Measurements from ENCODE around the gene CNMD.

The CNMD gene

DNA sequence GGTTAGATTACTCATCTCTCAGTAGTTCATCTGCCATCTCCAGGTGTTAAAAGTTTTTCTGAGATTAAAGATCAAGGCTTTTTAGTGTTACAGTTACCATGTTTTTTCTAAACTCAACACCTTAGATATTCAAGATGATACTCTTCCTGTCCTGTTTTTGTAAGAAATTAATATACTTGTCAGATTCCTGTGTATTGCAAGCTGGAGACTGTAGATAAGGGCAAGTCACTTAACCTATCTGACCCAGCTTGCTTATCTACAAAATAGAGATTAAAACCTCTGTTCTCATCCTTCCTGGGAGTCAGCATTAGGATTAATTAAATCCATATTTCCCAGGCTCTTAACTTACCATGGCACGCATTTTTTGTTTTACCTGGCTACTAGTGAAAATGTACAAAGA lies 61.8 kb downstream of the CNMD start:
- no peak for DNase-seq (ENCODE audit: low read depth)

DNA sequence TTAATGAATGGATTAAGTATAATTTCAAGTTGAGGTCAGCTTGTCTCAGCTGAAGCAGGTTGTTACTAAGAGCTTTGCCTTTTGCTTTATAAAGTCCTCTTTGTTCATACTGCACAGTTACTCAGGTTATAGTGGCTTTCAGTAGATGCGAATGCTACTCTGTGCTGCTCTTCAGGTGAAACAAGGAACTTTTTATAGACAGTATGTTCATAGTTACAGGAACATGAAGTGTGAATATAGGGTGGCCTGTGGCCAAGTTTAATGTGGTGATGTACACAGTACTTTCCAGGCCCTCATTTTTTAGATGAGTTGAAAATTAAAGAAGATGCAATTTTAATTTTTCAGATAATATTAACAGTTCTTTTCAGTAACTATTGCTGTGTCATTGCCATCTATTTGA lies 66.2 kb downstream of the CNMD start:
- DNase-seq (ENCODE audit: low read depth), result no peak

DNA sequence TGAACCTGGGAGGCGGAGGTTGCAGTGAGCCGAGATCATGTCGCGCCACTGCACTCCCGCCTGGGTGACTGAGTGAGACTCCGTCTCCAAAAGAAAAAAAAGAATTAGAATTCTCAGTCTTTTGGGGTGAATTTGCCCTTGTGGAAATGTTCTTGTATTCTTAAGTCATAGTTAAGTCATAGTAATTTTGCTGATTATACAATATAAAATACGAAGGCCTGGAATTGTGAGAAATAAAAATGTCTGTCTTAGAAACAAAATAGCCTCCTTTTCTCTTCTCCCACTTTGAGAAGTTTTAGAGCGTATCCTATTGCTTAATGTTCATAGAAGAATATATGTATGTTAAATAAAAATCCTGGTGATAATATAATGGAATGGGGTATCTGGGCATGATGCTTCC lies 68.9 kb downstream of the CNMD start:
- no peak for DNase-seq (ENCODE audit: low read depth)

DNA sequence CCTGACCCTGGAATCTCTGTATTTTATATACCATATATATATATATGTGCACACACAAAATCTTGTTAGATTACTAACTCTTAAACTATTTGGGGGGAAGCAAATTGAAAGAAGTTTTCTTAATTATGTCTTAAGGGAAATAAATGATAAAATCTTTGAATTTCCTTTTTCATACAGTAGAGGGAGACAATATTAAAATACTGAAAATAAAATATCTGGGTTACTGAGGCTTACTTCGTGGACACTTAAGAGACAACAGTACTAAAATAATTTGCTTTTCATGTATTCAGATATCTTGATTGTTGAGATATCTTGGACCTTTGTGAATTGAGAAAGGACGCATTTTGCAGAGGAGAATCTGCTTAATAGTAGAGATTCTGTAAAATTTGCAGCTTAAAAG lies 69.9 kb downstream of the CNMD start:
- no peak for DNase-seq (ENCODE audit: low read depth)

DNA sequence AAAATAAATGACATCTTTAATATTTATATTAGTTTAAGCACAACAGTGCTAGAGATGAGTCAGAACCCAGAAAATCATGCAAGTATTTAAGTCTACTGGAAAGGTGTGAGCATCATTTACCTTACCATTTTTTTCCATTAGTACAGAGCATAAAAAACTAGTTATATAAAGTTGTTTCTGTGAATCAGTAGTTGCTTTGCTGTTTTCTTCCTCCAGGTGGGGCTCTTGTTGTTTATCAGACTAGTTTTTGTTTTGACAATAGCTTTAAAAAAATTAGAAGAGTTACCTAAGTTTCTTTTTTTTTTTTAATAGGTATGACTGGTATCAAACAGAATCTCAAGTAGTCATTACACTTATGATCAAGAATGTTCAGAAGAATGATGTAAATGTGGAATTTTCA lies 74.3 kb downstream of the CNMD start:
- no peak for DNase-seq (ENCODE audit: low read depth)

DNA sequence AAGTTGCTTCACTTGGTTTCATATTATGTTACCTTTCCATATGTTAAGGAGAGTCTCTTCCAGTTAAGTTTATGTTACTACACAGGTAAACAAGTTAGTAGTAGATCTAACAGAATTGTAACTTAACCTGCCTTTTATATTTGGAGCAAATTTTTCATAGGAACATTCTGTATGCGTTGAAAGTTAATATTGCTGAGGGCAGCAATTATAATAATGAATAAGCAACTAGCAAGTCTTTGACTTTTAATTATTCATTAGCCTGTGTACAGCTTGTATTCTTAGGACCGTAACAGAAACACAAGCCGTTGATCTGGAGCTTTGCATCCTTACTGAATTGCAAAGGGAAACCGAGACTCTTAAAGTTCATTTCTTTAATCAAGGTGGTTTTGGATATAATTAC lies 75.3 kb downstream of the CNMD start:
- DNase-seq (ENCODE audit: low read depth), result no peak

DNA sequence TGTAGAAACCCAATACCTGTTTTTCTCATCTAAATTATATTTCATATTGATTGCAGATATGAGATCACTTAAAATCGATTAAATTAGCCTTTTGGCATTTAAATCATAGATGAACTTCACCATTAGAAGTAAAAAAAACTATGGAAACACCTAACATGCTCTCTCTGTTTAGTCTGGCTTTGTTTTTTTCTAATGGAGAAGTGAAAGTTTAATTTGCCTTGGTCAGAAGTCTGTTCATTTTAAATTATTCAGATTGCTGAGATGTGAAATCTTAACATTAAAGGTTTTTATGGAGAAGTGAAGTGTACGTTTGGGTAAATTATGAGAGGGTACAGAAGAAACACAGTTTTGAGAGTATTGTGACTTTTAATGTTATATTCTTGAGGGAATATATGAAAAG lies 80.3 kb downstream of the CNMD start:
- DNase-seq (ENCODE audit: low read depth), result no peak
